ENCODE measurements around the gene P2RX4.

Gene P2RX4

GRCh38 chr12:121165316-121165715, 44.6 kb upstream of the P2RX4 start:
- no peak for DNase-seq
- H2AFZ ChIP-seq (ENCODE audit: low read length): no peak overlapping the region
- no peaks in the 10 kb centered on the region for H3K9me3 ChIP-seq (replicated peaks; ENCODE audit: insufficient read depth, low read length)

GRCh38 chr12:121166356-121166755, 43.6 kb upstream of the P2RX4 start:
- H3K27ac ChIP-seq (ENCODE audit: low read length): no peak overlapping the region
- no peak overlapping the region for H3K4me2 ChIP-seq (ENCODE audit: low read depth, low read length)
- H3K4me1 ChIP-seq (ENCODE audit: low read length): no peaks in the 10 kb centered on the region
- H3K79me2 ChIP-seq (ENCODE audit: low read length): no peaks in the 10 kb centered on the region
- H3K9me3 ChIP-seq (replicated peaks; ENCODE audit: insufficient read depth, low read length): no peaks in the 10 kb centered on the region
- no peak overlapping the region for H3K9ac ChIP-seq (ENCODE audit: low read length)
- no peak overlapping the region for H2AFZ ChIP-seq (ENCODE audit: low read length)
- H3K36me3 ChIP-seq (replicated peaks; ENCODE audit: insufficient read depth, low read length): no peaks in the 10 kb centered on the region
- TF ChIP-seq EZH2phosphoT487 (IDR thresholded peaks at IDR 0.05; ENCODE audit: low read length) (no peak), CTCF (IDR thresholded peaks at IDR 0.05; ENCODE audit: low read length) (no peak), EZH2 (optimal IDR thresholded peaks at IDR 0.05; ENCODE audit: low read depth, low read length) (no peak)
- no peaks in the 10 kb centered on the region for H3K9me2 ChIP-seq (replicated peaks; ENCODE audit: insufficient read depth, low read length)
- no peaks in the 10 kb centered on the region for H3K27me3 ChIP-seq (replicated peaks; ENCODE audit: insufficient read depth, low read length)
- no peaks in the 10 kb centered on the region for H3F3A ChIP-seq (ENCODE audit: insufficient read depth, low read length)
- H3K4me3 ChIP-seq (ENCODE audit: low read length): no peak overlapping the region
- no peaks in the 10 kb centered on the region for H4K20me1 ChIP-seq (ENCODE audit: insufficient read depth, low read length)
- DNase-seq: no peak

More at GRCh38 chr12:121165316-121165715, 44.6 kb upstream of the P2RX4 start:
- H3K4me1 ChIP-seq (ENCODE audit: low read length): no peaks in the 10 kb centered on the region
- no peaks in the 10 kb centered on the region for H3K9me2 ChIP-seq (replicated peaks; ENCODE audit: insufficient read depth, low read length)
- H3K4me3 ChIP-seq (ENCODE audit: low read length): no peak overlapping the region
- H3K36me3 ChIP-seq (replicated peaks; ENCODE audit: insufficient read depth, low read length): no peaks in the 10 kb centered on the region
- no peaks in the 10 kb centered on the region for H3F3A ChIP-seq (ENCODE audit: insufficient read depth, low read length)
- no peaks in the 10 kb centered on the region for H4K20me1 ChIP-seq (ENCODE audit: insufficient read depth, low read length)
- no peaks in the 10 kb centered on the region for H3K79me2 ChIP-seq (ENCODE audit: low read length)
- H3K27ac ChIP-seq (ENCODE audit: low read length): no peak overlapping the region
- no peak overlapping the region for H3K4me2 ChIP-seq (ENCODE audit: low read depth, low read length)
- no peaks in the 10 kb centered on the region for H3K27me3 ChIP-seq (replicated peaks; ENCODE audit: insufficient read depth, low read length)
- TF ChIP-seq EZH2phosphoT487 (IDR thresholded peaks at IDR 0.05; ENCODE audit: low read length) (no peak), EZH2 (optimal IDR thresholded peaks at IDR 0.05; ENCODE audit: low read depth, low read length) (no peak)
- H3K9ac ChIP-seq (ENCODE audit: low read length): no peak overlapping the region

GRCh38 chr12:121167232-121167820, 42.6 kb upstream of the P2RX4 start:
- H3K4me1 ChIP-seq (ENCODE audit: low read length): no peaks in the 10 kb centered on the region
- no peaks in the 10 kb centered on the region for H3K79me2 ChIP-seq (ENCODE audit: low read length)
- no peaks in the 10 kb centered on the region for H3K27me3 ChIP-seq (replicated peaks; ENCODE audit: insufficient read depth, low read length)
- H3K9me3 ChIP-seq (replicated peaks; ENCODE audit: insufficient read depth, low read length): no peaks in the 10 kb centered on the region
- no peaks in the 10 kb centered on the region for H3F3A ChIP-seq (ENCODE audit: insufficient read depth, low read length)
- no peaks in the 10 kb centered on the region for H3K9me2 ChIP-seq (replicated peaks; ENCODE audit: insufficient read depth, low read length)
- H3K36me3 ChIP-seq (replicated peaks; ENCODE audit: insufficient read depth, low read length): no peaks in the 10 kb centered on the region
- H3K4me3 ChIP-seq (ENCODE audit: low read length): no peak overlapping the region
- no peak overlapping the region for H3K9ac ChIP-seq (ENCODE audit: low read length)
- DNase-seq: no peak
- TF ChIP-seq CTCF (IDR thresholded peaks at IDR 0.05; ENCODE audit: low read length): no peak
- no peak for TF ChIP-seq EZH2phosphoT487 (IDR thresholded peaks at IDR 0.05; ENCODE audit: low read length)
- TF ChIP-seq EZH2 (optimal IDR thresholded peaks at IDR 0.05; ENCODE audit: low read depth, low read length): no peak
- H4K20me1 ChIP-seq (ENCODE audit: insufficient read depth, low read length): no peaks in the 10 kb centered on the region
- H2AFZ ChIP-seq (ENCODE audit: low read length): no peak overlapping the region
- H3K27ac ChIP-seq (ENCODE audit: low read length): no peak overlapping the region
- no peak overlapping the region for H3K4me2 ChIP-seq (ENCODE audit: low read depth, low read length)

GRCh38 chr12:121167951-121168350, 42.0 kb upstream of the P2RX4 start:
- H3F3A ChIP-seq (ENCODE audit: insufficient read depth, low read length): no peaks in the 10 kb centered on the region
- no peaks in the 10 kb centered on the region for H3K4me1 ChIP-seq (ENCODE audit: low read length)
- no peak overlapping the region for H3K27ac ChIP-seq (ENCODE audit: low read length)
- H3K9me2 ChIP-seq (replicated peaks; ENCODE audit: insufficient read depth, low read length): no peaks in the 10 kb centered on the region
- no peaks in the 10 kb centered on the region for H3K36me3 ChIP-seq (replicated peaks; ENCODE audit: insufficient read depth, low read length)
- no peaks in the 10 kb centered on the region for H3K79me2 ChIP-seq (ENCODE audit: low read length)
- no peak for DNase-seq
- TF ChIP-seq CTCF (IDR thresholded peaks at IDR 0.05; ENCODE audit: low read length) (no peak), EZH2 (optimal IDR thresholded peaks at IDR 0.05; ENCODE audit: low read depth, low read length) (no peak), EZH2phosphoT487 (IDR thresholded peaks at IDR 0.05; ENCODE audit: low read length) (no peak)
- no peak overlapping the region for H3K9ac ChIP-seq (ENCODE audit: low read length)
- H3K4me2 ChIP-seq (ENCODE audit: low read depth, low read length): no peak overlapping the region
- no peaks in the 10 kb centered on the region for H3K27me3 ChIP-seq (replicated peaks; ENCODE audit: insufficient read depth, low read length)
- H3K4me3 ChIP-seq (ENCODE audit: low read length): no peak overlapping the region
- H4K20me1 ChIP-seq (ENCODE audit: insufficient read depth, low read length): no peaks in the 10 kb centered on the region
- no peaks in the 10 kb centered on the region for H3K9me3 ChIP-seq (replicated peaks; ENCODE audit: insufficient read depth, low read length)
- H2AFZ ChIP-seq (ENCODE audit: low read length): no peak overlapping the region
